ENCODE measurements around the gene WDFY3.

DNA sequence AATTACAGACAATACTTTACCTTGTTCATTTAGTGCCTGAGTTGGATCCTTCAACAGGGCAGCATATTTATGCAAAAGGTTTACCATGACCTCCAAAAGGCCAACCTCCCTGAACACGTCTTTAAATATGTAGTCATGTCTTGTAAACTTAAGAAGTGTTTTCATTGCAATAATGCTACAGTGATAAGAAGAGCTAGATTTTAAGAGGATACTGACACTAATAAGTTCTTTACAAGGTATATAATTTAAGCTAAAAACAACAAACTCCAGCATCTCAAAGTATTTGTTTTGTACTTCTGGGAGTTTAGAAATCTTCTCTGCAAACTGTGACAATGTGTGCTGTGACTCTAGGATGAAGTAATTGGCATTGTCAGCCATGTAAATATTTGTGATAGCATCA, 145.4 kb downstream of the WDFY3 start:
- TF ChIP-seq, protein P1, sequence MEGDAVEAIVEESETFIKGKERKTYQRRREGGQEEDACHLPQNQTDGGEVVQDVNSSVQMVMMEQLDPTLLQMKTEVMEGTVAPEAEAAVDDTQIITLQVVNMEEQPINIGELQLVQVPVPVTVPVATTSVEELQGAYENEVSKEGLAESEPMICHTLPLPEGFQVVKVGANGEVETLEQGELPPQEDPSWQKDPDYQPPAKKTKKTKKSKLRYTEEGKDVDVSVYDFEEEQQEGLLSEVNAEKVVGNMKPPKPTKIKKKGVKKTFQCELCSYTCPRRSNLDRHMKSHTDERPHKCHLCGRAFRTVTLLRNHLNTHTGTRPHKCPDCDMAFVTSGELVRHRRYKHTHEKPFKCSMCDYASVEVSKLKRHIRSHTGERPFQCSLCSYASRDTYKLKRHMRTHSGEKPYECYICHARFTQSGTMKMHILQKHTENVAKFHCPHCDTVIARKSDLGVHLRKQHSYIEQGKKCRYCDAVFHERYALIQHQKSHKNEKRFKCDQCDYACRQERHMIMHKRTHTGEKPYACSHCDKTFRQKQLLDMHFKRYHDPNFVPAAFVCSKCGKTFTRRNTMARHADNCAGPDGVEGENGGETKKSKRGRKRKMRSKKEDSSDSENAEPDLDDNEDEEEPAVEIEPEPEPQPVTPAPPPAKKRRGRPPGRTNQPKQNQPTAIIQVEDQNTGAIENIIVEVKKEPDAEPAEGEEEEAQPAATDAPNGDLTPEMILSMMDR (IDR thresholded peaks at IDR 0.05; ENCODE audit: insufficient read depth, low read length), result no peak
- TF ChIP-seq SPI1 (IDR thresholded peaks at IDR 0.05; ENCODE audit: borderline replicate concordance, low read depth), result no peak

Measured in HL-60 (cell line).